ENCODE results near the gene OTOP1. TPM values are rescaled to one million over a fixed set of nuclear protein-coding genes. Genes with fewer than 3 reads are reported as not detected.
"Not testable (repeated sequence)": the region's sequence is repeated elsewhere in the genome, so short reads cannot be mapped to it uniquely, and the experiment has no call there.

The OTOP1 gene
- total and polyA plus RNA-seq, 2 experiments from 2014 or later: not detected

DNA sequence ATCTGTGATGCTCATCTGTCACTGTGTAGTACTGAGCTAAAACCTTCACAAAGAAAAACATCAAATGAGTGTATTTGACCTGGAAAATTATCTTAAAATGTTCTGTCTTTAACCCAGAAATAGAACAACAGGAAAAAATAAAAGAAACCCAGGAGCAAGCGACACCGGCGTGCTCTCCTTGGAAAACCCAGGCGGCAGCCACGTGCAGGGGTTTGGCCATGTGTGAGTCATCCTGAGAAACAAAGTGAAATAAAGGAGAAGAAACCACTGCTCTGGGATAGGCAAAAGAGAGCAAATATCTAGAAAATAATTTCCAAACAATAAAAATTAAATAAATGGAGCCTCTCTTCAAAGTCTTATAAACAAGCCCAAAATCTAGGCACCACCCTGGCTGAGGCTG lies 41.3 kb upstream of the OTOP1 start:
- Histone ChIP-seq H3K4me1 (ENCODE audit: insufficient read depth) (no peaks in the 10 kb centered on the region), H3K36me3 (replicated peaks; ENCODE audit: insufficient read depth, low read depth) (no peaks in the 10 kb centered on the region)

DNA sequence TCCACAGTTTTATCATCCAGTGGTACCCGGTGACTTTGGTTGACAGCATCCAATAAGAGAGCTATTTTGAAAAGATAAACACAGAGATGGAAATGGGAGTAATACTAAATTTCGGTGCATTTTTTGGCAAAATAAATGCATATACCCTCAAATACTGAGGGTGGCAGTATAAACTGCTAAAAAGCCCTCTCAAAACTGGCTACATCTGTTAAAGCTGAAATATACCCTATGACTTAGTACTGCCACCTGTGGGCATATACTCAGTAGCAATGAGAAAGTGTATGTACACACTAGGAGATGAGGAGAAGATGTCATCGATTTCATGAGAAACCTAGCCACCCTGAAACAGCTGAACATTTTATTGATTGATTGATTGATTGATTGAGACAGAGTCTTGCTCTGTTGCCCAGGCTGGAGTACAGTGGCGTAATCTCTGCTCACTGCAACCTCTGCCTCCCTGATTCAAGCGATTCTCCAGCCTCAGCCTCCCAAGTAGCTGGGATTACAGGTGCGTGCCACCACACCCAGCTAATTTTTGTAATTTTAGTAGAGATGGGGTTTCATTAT lies 33.5 kb upstream of the OTOP1 start:
- Histone ChIP-seq H2AFZ (no peak overlapping the region), H3K4me2 (no peak overlapping the region)
- WGBS (ENCODE audit: low lambda C conversion rate, missing lambda C conversion rate): 90% methylated on average over 6 of the region's 6 CpGs

More for the DNA sequence above, 41.3 kb upstream of the OTOP1 start:
- H4K20me1 ChIP-seq (ENCODE audit: insufficient read depth, poor library complexity, severe bottlenecking): no peaks in the 10 kb centered on the region
- WGBS (ENCODE audit: low lambda C conversion rate, missing lambda C conversion rate): 90% methylated on average over 5 of the region's 5 CpGs
- no peaks in the 10 kb centered on the region for H3K9me2 ChIP-seq (replicated peaks; ENCODE audit: insufficient read depth)
- TF ChIP-seq EZH2 (IDR thresholded peaks at IDR 0.05; ENCODE audit: borderline replicate concordance) (no peak), EZH2phosphoT487 (IDR thresholded peaks at IDR 0.05; ENCODE audit: low read depth, severe bottlenecking, unreplicated experiment) (no peak)
- TF ChIP-seq, protein P1, sequence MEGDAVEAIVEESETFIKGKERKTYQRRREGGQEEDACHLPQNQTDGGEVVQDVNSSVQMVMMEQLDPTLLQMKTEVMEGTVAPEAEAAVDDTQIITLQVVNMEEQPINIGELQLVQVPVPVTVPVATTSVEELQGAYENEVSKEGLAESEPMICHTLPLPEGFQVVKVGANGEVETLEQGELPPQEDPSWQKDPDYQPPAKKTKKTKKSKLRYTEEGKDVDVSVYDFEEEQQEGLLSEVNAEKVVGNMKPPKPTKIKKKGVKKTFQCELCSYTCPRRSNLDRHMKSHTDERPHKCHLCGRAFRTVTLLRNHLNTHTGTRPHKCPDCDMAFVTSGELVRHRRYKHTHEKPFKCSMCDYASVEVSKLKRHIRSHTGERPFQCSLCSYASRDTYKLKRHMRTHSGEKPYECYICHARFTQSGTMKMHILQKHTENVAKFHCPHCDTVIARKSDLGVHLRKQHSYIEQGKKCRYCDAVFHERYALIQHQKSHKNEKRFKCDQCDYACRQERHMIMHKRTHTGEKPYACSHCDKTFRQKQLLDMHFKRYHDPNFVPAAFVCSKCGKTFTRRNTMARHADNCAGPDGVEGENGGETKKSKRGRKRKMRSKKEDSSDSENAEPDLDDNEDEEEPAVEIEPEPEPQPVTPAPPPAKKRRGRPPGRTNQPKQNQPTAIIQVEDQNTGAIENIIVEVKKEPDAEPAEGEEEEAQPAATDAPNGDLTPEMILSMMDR (IDR thresholded peaks at IDR 0.05; ENCODE audit: poor library complexity): no peak
- no peaks in the 10 kb centered on the region for H3K79me2 ChIP-seq
- H3K4me2 ChIP-seq: no peak overlapping the region
- H2AFZ ChIP-seq: no peak overlapping the region
- H3K27ac ChIP-seq: no peak overlapping the region
- no peaks in the 10 kb centered on the region for H3K27me3 ChIP-seq
- H3K4me3 ChIP-seq: no peak overlapping the region
- no peak for DNase-seq (ENCODE audit: low spot score)
- no peaks in the 10 kb centered on the region for H3K9me3 ChIP-seq (ENCODE audit: low read depth)

GRCh38 chr4:4259484-4260100 lies 32.9 kb upstream of the OTOP1 start:
- no peak for TF ChIP-seq EZH2 (IDR thresholded peaks at IDR 0.05; ENCODE audit: borderline replicate concordance)
- TF ChIP-seq, protein P1 (IDR thresholded peaks at IDR 0.05; ENCODE audit: poor library complexity): no peak
- TF ChIP-seq EZH2phosphoT487 (IDR thresholded peaks at IDR 0.05; ENCODE audit: low read depth, severe bottlenecking, unreplicated experiment): no peak
- H3K27ac ChIP-seq: no peak overlapping the region
- DNase-seq (ENCODE audit: low spot score): peak; percentile 14
- H3K9me2 ChIP-seq (replicated peaks; ENCODE audit: insufficient read depth): no peaks in the 10 kb centered on the region
- H3K4me2 ChIP-seq: peak overlapping the region; percentile 47
- no peaks in the 10 kb centered on the region for H3K36me3 ChIP-seq (replicated peaks; ENCODE audit: insufficient read depth, low read depth)
- H3K9me3 ChIP-seq (ENCODE audit: low read depth): no peaks in the 10 kb centered on the region
- no peaks in the 10 kb centered on the region for H3K79me2 ChIP-seq
- H4K20me1 ChIP-seq (ENCODE audit: insufficient read depth, poor library complexity, severe bottlenecking): no peaks in the 10 kb centered on the region
- H3K4me3 ChIP-seq: no peak overlapping the region
- peak overlapping the region; percentile 2 for H2AFZ ChIP-seq
- no peaks in the 10 kb centered on the region for H3K27me3 ChIP-seq
- 45% methylated on average over 9 of the region's 9 CpGs for WGBS (ENCODE audit: low lambda C conversion rate, missing lambda C conversion rate)
- H3K4me1 ChIP-seq (ENCODE audit: insufficient read depth): peaks cover 7% of the 10 kb centered on the region

More for the DNA sequence above, 33.5 kb upstream of the OTOP1 start:
- Histone ChIP-seq H3K9me3 (ENCODE audit: low read depth) (no peaks in the 10 kb centered on the region), H3K4me1 (ENCODE audit: insufficient read depth) (peaks cover 7% of the 10 kb centered on the region), H3K79me2 (no peaks in the 10 kb centered on the region), H3K4me3 (no peak overlapping the region), H3K36me3 (replicated peaks; ENCODE audit: insufficient read depth, low read depth) (no peaks in the 10 kb centered on the region), H4K20me1 (ENCODE audit: insufficient read depth, poor library complexity, severe bottlenecking) (no peaks in the 10 kb centered on the region), H3K9me2 (replicated peaks; ENCODE audit: insufficient read depth) (no peaks in the 10 kb centered on the region), H3K27me3 (no peaks in the 10 kb centered on the region), H3K27ac (no peak overlapping the region)
- no peak for DNase-seq (ENCODE audit: low spot score)
- TF ChIP-seq, protein P1 (IDR thresholded peaks at IDR 0.05; ENCODE audit: poor library complexity): peak; percentile 26
- no peak for TF ChIP-seq EZH2 (IDR thresholded peaks at IDR 0.05; ENCODE audit: borderline replicate concordance)

DNA sequence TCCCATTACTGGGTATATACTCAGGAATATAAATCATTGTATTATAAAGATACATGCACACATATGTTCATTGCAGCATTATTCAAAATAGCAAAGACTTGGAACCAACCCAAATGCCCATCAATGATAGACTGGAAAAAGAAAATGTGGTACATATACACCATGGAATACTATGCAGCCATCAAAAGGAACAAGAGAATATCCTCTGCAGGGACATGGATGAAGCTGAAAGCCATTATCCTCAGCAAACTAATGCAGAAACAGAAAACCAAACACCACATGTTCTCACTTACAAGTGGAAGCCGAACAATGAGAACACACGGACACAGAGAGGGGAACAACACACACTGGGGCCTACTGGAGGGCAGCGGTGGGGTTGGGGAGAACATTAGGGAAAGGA lies 31.0 kb upstream of the OTOP1 start:
- not testable (repeated sequence) for H4K20me1 ChIP-seq (ENCODE audit: insufficient read depth, poor library complexity, severe bottlenecking); H3K27me3 ChIP-seq; DNase-seq (ENCODE audit: low spot score); H2AFZ ChIP-seq; H3K27ac ChIP-seq; H3K4me1 ChIP-seq (ENCODE audit: insufficient read depth); H3K9me2 ChIP-seq (replicated peaks; ENCODE audit: insufficient read depth); H3K4me3 ChIP-seq; H3K4me2 ChIP-seq; H3K79me2 ChIP-seq; H3K9me3 ChIP-seq (ENCODE audit: low read depth); H3K36me3 ChIP-seq (replicated peaks; ENCODE audit: insufficient read depth, low read depth)
- 100% methylated on average over 3 of the region's 3 CpGs for WGBS (ENCODE audit: low lambda C conversion rate, missing lambda C conversion rate)

All from hepatocyte (in vitro differentiated cells).